ENCODE results near the gene C3orf33. TPM values are rescaled to one million over a fixed set of nuclear protein-coding genes. Genes with fewer than 3 reads are reported as not detected.

The C3orf33 gene
- total RNA-seq, 4 donors from 2014 or later = 1.5 to 3.7 TPM; not detected in 2

- Histone ChIP-seq H3K4me1 (no peaks in the 10 kb centered on the region), H3K36me3 (no peaks in the 10 kb centered on the region), H3K27ac (no peak overlapping the region), H3K9me3 (no peaks in the 10 kb centered on the region), H3K4me3 (no peak overlapping the region), H3K27me3 (no peaks in the 10 kb centered on the region)
- TF ChIP-seq POLR2A (IDR thresholded peaks at IDR 0.05) (no peak), CTCF (IDR thresholded peaks at IDR 0.05) (no peak), POLR2AphosphoS5 (IDR thresholded peaks at IDR 0.05) (no peak), EP300 (IDR thresholded peaks at IDR 0.05; ENCODE audit: low read depth) (no peak)
- intact Hi-C loops (cut with DNase I; ENCODE audit: low total_unique reads) = no loop called here
- 80% methylated on average over 1 of the region's 2 CpGs; no CpG with 5 or more reads in 1 of the 2 donors for WGBS, 2 donors (ENCODE audit: low coverage in 1 of 2)
- DNase-seq = no peak
- in situ Hi-C loops (cut with MboI; ENCODE audit: low pct_ligation_motif_present in 1 of 4, low pct_unique_long_range_greater_than_20kb in 1 of 4, low sequenced_read_pairs in 3 of 4) = no loop called here
These were observed 75.2 kb downstream of the C3orf33 start for GRCh38 chr3:155730843-155731242.

- no peaks in the 10 kb centered on the region for H3K36me3 ChIP-seq
- no peaks in the 10 kb centered on the region for H3K27me3 ChIP-seq
- H3K9me3 ChIP-seq = no peaks in the 10 kb centered on the region
- no peaks in the 10 kb centered on the region for H3K4me1 ChIP-seq
- in situ Hi-C loops (cut with MboI; ENCODE audit: low pct_ligation_motif_present in 1 of 4, low pct_unique_long_range_greater_than_20kb in 1 of 4, low sequenced_read_pairs in 3 of 4) (no loop called here), intact Hi-C loops (cut with DNase I; ENCODE audit: low total_unique reads) (no loop called here)
- DNase-seq = no peak
- H3K27ac ChIP-seq = no peak overlapping the region
- no peak overlapping the region for H3K4me3 ChIP-seq
- TF ChIP-seq EP300 (IDR thresholded peaks at IDR 0.05; ENCODE audit: low read depth) (no peak), POLR2AphosphoS5 (IDR thresholded peaks at IDR 0.05) (no peak), POLR2A (IDR thresholded peaks at IDR 0.05) (no peak), CTCF (IDR thresholded peaks at IDR 0.05) (no peak)
- WGBS, 2 donors (ENCODE audit: low coverage in 1 of 2) = 83 to 87% methylated on average over 2 to 3 of the region's 3 CpGs
These were observed 78.2 kb downstream of the C3orf33 start for GRCh38 chr3:155727836-155728235.

- Histone ChIP-seq H3K9me3 (peaks cover 0 to 5% of the 10 kb centered on the region in 2 donors), H3K27me3 (no peaks in the 10 kb centered on the region), H3K36me3 (no peaks in the 10 kb centered on the region), H3K27ac (peak overlapping the region in 3 of 4 donors; percentile 7 to 43 (median 16)), H3K4me3 (no peak overlapping the region), H3K4me1 (peaks cover 0 to 15% (median 6%) of the 10 kb centered on the region in 4 donors)
- peak; percentile 19 for DNase-seq
- intact Hi-C loops (cut with DNase I; ENCODE audit: low total_unique reads) (no loop called here), in situ Hi-C loops (cut with MboI; ENCODE audit: low pct_ligation_motif_present in 1 of 4, low pct_unique_long_range_greater_than_20kb in 1 of 4, low sequenced_read_pairs in 3 of 4) (loop anchor here in 2 of 4 donors (25.0 kb wide), 2 partner anchors 952 to 1377 kb away; no protein-coding TSS in a partner anchor)
- 40 to 44% methylated on average over 1 to 5 of the region's 5 CpGs for WGBS, 2 donors (ENCODE audit: low coverage in 1 of 2)
- TF ChIP-seq POLR2AphosphoS5 (IDR thresholded peaks at IDR 0.05) = no peak
- TF ChIP-seq POLR2A (IDR thresholded peaks at IDR 0.05) = no peak
- TF ChIP-seq EP300 (IDR thresholded peaks at IDR 0.05; ENCODE audit: low read depth) = no peak
- no peak for TF ChIP-seq CTCF (IDR thresholded peaks at IDR 0.05)
These were observed 91.8 kb downstream of the C3orf33 start for GRCh38 chr3:155714295-155714718.

Other genes with a start within 250 kb of the C3orf33 start
- 10 to 100 TPM in 1 of 4 donors, 1 to 10 TPM in 3; 8.2 to 33.4 (median 8.5) TPM for gene PLCH1, start 61.2 kb downstream of the C3orf33 start, total RNA-seq
- gene SLC33A1, start 48.1 kb upstream of the C3orf33 start, total RNA-seq = 10 to 100 TPM; 13.3 to 34.8 (median 32.7) TPM
- gene GMPS, start 64.4 kb upstream of the C3orf33 start, total RNA-seq = 10 to 100 TPM in 3 of 4 donors, 1 to 10 TPM in 1; 3.0 to 45.2 (median 20.4) TPM